ENCODE data around the gene MARCHF10. TPM values are rescaled to one million over a fixed set of nuclear protein-coding genes. Genes with fewer than 3 reads are reported as not detected.
A peak's percentile ranks its signal among the peaks of the same experiment; 100 is the strongest.

The MARCHF10 gene
- total and polyA plus RNA-seq, 2 of the 13 experiments (the other 11 are each of a cell fraction or from before 2014, with no cell fraction given), result not detected

DNA sequence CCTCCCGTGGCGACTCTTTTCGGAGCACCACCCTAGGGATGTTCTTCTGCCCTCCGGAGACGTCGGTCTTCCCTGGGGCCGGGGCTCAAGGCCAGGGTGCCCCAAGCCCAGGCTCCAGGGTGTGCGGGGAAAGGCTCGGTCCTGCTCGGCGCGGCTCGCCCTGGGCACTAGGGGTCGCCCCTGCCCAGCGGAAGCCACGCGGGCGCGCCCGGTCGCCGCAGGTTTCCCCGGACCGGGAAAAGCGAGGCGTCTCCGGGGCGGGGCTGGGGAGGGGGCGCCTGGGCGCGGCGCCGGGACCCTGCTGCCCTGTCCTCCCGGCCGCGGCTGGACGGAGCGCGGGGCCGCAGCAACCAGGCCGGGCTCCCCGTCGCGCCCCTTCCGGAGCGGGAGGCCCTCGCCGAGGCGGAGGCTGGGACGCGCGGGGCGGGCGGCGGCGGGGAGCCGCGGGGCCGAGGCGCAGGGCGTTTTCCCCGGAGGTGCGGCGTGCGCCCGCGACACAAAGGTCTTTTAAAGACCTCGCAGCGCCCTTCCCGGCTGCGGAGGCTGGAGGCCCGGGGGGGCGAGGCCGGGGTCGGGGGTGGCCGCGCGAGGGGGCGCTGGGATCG, 104.2 kb downstream of the MARCHF10 start (continued):
- TF ChIP-seq, protein P1, sequence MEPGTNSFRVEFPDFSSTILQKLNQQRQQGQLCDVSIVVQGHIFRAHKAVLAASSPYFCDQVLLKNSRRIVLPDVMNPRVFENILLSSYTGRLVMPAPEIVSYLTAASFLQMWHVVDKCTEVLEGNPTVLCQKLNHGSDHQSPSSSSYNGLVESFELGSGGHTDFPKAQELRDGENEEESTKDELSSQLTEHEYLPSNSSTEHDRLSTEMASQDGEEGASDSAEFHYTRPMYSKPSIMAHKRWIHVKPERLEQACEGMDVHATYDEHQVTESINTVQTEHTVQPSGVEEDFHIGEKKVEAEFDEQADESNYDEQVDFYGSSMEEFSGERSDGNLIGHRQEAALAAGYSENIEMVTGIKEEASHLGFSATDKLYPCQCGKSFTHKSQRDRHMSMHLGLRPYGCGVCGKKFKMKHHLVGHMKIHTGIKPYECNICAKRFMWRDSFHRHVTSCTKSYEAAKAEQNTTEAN (CRISPR knock-in tag; conservative IDR thresholded peaks at IDR 0.05), result no peak
- TF ChIP-seq ATF1 (CRISPR knock-in tag; IDR thresholded peaks at IDR 0.05) (no peak), MED1 (CRISPR knock-in tag; IDR thresholded peaks at IDR 0.05) (no peak), ZNF34 (CRISPR knock-in tag; IDR thresholded peaks at IDR 0.05; ENCODE audit: borderline replicate concordance) (0 out of 2 replicates have a peak, but pooled peaks have one; percentile 53), ZNF619 (CRISPR knock-in tag; IDR thresholded peaks at IDR 0.05) (0 out of 2 replicates have a peak, but pooled peaks have one; percentile 68), TMF1 (CRISPR knock-in tag; IDR thresholded peaks at IDR 0.05; ENCODE audit: low read depth) (0 out of 2 replicates have a peak, but pooled peaks have one; percentile 59), PAWR (CRISPR knock-in tag; IDR thresholded peaks at IDR 0.05; ENCODE audit: borderline replicate concordance) (no peak), ZNF510 (CRISPR knock-in tag; IDR thresholded peaks at IDR 0.05; ENCODE audit: low read depth) (no peak), JUN (CRISPR knock-in tag; IDR thresholded peaks at IDR 0.05) (no peak), NFYB (CRISPR knock-in tag; IDR thresholded peaks at IDR 0.05) (no peak), EZH2 (conservative IDR thresholded peaks at IDR 0.05; ENCODE audit: low read depth, low read length) (no peak), FOXO1 (CRISPR knock-in tag; IDR thresholded peaks at IDR 0.05) (no peak), ZMYM2 (CRISPR knock-in tag; IDR thresholded peaks at IDR 0.05) (no peak), RXRA (CRISPR knock-in tag; IDR thresholded peaks at IDR 0.05) (no peak; the same call in 1 of the 2 replicates), ZNF331 (CRISPR knock-in tag; IDR thresholded peaks at IDR 0.05) (0 out of 2 replicates have a peak, but pooled peaks have one; percentile 57), NRL (CRISPR knock-in tag; IDR thresholded peaks at IDR 0.05; ENCODE audit: borderline replicate concordance) (no peak), SMARCE1 (IDR thresholded peaks at IDR 0.05; ENCODE audit: borderline replicate concordance) (no peak), KDM3A (CRISPR knock-in tag; IDR thresholded peaks at IDR 0.05; ENCODE audit: low read depth) (0 out of 2 replicates have a peak, but pooled peaks have one; percentile 68)
- TF ChIP-seq, protein P2, sequence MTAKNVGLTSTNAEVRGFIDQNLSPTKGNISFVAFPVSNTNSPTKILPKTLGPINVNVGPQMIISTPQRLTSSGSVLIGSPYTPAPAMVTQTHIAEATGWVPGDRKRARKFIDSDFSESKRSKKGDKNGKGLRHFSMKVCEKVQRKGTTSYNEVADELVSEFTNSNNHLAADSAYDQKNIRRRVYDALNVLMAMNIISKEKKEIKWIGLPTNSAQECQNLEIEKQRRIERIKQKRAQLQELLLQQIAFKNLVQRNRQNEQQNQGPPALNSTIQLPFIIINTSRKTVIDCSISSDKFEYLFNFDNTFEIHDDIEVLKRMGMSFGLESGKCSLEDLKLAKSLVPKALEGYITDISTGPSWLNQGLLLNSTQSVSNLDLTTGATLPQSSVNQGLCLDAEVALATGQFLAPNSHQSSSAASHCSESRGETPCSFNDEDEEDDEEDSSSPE (CRISPR knock-in tag; IDR thresholded peaks at IDR 0.05), result no peak
- TF ChIP-seq, protein P3, sequence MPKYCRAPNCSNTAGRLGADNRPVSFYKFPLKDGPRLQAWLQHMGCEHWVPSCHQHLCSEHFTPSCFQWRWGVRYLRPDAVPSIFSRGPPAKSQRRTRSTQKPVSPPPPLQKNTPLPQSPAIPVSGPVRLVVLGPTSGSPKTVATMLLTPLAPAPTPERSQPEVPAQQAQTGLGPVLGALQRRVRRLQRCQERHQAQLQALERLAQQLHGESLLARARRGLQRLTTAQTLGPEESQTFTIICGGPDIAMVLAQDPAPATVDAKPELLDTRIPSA (CRISPR knock-in tag; IDR thresholded peaks at IDR 0.05; ENCODE audit: borderline replicate concordance), result no peak
- TF ChIP-seq, protein P4, sequence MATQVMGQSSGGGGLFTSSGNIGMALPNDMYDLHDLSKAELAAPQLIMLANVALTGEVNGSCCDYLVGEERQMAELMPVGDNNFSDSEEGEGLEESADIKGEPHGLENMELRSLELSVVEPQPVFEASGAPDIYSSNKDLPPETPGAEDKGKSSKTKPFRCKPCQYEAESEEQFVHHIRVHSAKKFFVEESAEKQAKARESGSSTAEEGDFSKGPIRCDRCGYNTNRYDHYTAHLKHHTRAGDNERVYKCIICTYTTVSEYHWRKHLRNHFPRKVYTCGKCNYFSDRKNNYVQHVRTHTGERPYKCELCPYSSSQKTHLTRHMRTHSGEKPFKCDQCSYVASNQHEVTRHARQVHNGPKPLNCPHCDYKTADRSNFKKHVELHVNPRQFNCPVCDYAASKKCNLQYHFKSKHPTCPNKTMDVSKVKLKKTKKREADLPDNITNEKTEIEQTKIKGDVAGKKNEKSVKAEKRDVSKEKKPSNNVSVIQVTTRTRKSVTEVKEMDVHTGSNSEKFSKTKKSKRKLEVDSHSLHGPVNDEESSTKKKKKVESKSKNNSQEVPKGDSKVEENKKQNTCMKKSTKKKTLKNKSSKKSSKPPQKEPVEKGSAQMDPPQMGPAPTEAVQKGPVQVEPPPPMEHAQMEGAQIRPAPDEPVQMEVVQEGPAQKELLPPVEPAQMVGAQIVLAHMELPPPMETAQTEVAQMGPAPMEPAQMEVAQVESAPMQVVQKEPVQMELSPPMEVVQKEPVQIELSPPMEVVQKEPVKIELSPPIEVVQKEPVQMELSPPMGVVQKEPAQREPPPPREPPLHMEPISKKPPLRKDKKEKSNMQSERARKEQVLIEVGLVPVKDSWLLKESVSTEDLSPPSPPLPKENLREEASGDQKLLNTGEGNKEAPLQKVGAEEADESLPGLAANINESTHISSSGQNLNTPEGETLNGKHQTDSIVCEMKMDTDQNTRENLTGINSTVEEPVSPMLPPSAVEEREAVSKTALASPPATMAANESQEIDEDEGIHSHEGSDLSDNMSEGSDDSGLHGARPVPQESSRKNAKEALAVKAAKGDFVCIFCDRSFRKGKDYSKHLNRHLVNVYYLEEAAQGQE (IDR thresholded peaks at IDR 0.05; ENCODE audit: borderline replicate concordance in 1 of 2, low read depth in 1 of 2, low read length in 2 of 2), result no peak
- TF ChIP-seq, protein P5, sequence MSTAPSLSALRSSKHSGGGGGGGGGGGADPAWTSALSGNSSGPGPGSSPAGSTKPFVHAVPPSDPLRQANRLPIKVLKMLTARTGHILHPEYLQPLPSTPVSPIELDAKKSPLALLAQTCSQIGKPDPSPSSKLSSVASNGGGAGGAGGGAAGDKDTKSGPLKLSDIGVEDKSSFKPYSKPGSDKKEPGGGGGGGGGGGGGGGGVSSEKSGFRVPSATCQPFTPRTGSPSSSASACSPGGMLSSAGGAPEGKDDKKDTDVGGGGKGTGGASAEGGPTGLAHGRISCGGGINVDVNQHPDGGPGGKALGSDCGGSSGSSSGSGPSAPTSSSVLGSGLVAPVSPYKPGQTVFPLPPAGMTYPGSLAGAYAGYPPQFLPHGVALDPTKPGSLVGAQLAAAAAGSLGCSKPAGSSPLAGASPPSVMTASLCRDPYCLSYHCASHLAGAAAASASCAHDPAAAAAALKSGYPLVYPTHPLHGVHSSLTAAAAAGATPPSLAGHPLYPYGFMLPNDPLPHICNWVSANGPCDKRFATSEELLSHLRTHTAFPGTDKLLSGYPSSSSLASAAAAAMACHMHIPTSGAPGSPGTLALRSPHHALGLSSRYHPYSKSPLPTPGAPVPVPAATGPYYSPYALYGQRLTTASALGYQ (CRISPR knock-in tag; IDR thresholded peaks at IDR 0.05), result no peak
